Myocyte (in vitro differentiated cells): ENCODE measurements around the gene HDAC4. TPM values are rescaled to one million over a fixed set of nuclear protein-coding genes. Genes with fewer than 3 reads are reported as not detected.

Experiments used
- DNase-seq: peaks from one replicate; pipeline ENCODE4 v3.0.0-alpha.2; 2012; ENCODE audit warnings: low read depth
- total RNA-seq: library from RNA; depleted of rRNA; stranded (reverse); fragments of >200 nt; gene quantifications from 2 replicates; pipeline ENCODE4 v1.2.3, GENCODE V29; 2014

Gene HDAC4
- total RNA-seq, 1 donor from 2014 or later = 38.5 TPM

DNA sequence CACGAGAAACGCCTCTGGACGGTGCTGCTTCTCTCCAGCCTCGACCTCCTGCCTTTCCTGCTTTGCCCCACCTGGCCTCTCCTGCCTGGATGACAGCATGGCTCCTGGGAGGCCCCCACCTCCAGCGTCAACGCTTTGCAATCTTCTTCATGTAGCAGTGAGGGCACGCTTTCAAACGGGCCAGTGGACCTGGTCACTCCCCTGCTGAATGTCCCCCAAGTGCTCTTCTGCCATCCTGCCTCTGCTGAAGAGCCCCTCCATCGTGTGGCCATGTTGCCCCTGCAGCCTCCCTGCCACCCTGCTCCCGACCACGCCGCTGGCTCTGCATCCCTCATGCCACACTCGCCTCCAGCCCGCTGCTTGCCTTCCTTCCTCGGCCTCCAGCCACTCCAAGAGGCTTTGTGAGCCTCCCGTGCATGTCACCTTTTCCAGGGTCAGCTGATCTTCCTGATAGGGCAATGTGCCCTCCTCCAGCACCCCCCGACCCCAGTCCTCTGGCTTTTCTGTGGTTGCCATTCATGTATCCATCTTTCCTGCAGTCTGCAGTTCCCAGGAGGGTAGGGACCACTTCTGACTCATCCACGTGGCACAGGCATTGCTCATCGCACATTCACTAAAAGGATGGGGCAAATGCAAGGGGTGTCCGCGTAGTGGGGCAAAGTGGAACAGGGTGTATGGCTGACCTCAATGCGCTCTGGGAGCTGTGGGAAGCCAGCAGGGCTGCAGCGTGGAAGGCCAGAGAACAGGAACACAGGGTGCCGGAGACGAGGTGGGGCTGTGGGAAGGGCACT, 284.2 kb downstream of the HDAC4 start:
- DNase-seq = no peak

DNA sequence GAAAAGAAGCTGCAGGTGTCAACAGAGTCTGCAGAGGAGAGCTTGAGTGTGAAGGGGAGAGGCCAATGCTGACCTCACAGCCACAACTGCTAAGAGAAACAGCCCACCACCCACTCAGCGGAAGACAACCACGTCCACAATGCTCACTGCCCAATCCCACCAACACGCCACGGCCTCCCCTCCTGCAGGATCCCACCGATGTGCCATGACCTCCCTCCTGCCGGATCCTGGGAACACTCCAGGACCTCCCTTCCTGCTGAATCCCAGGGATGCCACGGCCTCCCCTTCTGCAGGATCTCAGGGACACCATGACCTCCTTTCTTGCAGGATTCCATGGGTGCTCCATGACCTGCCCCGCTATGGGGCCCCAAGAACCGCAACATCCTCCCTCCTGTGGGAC, 285.2 kb downstream of the HDAC4 start:
- no peak for DNase-seq

DNA sequence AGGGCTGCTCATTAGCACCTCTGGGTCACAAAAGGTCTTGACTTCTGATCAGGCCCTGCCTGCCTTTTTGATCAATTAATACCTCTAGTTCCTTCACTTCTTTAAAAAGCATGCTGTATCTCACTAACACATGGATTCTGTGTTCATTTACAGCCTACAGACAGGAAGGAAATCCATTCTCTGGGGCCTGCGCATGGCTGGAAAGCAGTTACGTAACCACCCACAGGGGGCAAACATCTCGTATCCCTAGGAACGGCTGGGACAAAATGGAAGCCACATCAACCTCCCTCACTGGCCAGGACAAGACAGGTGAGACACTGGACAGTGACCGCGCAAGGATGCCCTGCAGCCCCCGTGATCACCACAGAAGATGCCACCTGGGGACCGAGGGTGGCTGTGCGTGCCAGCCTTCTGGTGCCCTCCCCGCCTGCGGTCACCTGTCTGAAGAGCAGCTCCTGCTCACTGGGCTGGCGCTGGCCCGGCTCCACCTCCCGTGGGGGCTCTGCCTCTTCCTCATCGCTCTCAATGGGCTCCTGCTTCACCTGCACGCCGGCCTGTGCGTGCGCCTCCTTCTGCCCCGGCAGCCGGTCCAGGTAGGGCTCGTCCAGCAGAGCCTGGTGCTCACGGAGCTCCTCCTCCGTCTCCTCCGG, 286.1 kb downstream of the HDAC4 start:
- no peak for DNase-seq

DNA sequence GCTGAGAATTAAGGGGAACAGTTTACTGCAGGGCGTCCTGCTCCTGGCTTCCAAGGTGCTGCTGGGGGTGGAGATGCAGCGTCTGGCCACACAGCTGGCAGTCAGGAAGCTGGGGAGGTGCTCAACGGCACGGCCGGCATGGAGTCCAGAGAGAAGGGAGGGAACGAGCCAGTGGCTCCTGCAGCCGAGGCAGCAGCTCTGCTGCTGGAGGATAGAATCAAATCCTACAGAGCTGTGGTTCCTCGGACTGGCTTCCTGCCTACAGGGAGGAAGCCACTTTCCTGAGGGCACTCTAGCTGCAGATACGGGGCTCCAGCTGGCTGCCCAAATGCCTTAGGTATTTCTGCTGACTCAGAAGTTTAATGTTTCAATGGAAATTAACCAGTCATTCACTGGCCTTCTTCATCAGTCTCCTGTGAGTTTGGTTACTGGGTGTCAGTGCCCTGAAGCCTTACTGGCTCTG, 286.7 kb downstream of the HDAC4 start:
- DNase-seq = peak; percentile 67

DNA sequence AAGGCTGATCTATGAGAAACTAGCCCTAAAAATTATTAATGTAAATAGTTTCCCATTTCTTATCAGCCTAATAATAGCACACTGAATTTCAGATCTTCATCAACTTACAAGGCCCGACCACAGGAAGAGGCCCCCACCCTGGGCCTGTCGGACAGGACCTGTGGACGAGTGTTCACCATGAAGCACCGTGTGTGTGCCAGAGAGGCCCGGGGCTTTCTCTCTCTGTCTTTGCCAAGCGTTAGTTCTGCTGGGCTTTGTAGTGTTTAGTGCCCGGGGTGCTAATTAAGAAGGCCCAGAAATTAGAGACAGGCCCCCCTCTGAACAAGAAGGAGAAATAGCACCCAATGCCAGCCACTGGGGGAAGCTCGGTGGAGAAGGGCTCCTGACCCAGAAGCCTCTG, 287.2 kb downstream of the HDAC4 start:
- DNase-seq = no peak

DNA sequence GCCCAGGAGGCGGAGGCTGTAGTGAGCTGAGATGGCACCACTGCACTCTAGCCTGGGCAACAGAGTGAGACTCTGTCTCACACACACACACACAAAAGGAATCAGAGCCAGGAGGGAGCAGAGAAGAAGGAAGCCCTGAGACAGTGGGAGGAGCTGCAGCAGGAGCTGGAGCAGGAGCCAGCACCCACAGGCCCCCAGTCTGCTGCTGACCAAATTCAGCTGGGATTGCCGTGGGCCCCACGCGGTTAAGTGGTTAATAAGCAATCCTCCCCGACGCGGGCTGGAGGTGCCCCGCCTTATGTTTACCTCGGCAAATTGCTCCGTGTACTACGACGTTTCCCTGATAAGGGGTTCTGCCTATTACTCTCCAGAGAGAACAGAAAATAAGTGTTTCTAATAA, 287.6 kb downstream of the HDAC4 start:
- peak; percentile 17 for DNase-seq

DNA sequence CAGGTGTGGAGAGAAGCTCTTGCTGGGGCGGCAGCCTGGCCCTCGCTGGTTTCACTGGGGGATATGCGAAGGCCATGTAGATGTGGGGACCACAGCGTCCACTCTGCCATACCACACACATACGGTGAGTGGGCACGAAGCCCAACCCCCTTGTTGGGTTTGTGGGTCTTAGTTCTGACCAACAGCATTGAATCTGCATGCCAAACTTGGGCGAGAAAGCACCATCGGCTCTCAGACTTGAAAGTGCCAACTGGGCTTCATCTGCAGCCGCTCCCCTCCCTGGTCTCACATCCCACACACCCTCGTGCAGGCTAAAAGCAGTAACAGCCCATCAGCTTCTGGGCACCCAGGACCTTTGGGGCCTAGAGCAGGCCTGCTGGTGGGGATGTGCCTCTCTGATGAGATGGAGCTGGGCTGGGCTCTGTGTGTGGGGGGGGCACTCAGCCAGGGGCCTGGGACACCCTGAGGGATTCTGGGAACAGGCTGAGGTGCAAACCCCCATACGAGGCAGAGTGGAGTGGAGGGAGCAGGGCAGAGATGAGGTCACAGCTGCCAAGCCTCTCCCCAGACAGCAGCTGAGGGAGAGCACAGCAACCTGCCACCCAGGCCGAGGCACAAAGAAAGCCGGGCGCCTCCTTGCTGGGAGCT, 288.6 kb downstream of the HDAC4 start:
- peak; percentile 51 for DNase-seq

DNA sequence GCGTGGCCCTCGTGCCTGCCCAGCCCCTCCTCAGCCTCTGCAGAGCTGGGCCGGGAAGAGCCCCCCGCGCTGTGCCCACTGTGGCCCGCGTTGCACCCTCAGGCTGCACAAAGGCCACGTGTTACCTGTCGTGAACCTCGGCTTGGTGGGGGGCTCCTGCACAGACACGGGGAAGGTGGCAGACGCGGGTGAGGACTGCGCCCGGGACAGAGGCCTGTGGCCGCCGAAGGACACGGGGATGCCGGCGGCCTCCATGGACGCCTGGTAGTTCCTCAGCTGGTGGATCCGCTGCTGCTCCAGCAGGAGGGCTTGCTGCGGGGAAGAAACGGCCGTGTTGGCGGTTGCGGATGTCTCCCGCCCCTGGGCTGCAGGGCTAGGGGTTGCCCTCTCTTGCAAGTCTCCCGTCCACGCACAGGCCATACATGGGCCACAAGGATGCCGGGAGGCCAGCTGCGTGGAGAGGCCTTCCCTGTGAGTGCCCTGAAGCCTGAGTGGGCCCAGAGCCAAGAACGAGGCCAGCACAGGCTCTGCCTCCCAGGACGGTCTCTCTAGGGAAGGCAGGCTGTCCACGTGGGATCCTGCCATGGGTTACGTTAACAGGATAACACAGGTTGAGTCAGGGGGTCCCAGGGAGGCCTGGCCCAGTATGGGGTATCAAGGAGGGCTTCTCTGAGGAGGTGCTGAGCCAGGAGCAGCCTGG, 289.3 kb downstream of the HDAC4 start:
- no peak for DNase-seq

DNA sequence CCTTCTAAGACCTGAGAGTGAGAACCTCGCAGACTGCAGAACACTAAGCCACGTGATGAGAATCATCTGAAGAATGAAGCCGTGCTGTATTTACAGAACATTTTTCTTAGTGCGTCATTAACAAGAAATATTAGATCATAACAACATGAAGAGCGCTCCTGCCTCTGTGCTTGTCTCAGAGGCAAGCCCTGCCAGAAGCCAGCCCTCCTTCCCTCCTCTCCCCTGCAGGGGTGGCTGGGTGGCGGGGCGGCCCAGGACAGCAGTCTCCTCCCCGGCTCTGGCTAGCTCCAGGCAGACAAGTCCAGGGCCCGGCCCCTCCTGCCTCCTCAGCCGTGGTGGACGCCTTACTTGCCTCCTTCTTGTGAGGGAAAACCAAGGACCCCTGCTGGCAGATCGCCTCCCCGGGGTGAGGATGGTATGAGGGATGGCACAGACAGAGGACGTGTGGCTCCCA, 290.2 kb downstream of the HDAC4 start:
- DNase-seq = no peak

DNA sequence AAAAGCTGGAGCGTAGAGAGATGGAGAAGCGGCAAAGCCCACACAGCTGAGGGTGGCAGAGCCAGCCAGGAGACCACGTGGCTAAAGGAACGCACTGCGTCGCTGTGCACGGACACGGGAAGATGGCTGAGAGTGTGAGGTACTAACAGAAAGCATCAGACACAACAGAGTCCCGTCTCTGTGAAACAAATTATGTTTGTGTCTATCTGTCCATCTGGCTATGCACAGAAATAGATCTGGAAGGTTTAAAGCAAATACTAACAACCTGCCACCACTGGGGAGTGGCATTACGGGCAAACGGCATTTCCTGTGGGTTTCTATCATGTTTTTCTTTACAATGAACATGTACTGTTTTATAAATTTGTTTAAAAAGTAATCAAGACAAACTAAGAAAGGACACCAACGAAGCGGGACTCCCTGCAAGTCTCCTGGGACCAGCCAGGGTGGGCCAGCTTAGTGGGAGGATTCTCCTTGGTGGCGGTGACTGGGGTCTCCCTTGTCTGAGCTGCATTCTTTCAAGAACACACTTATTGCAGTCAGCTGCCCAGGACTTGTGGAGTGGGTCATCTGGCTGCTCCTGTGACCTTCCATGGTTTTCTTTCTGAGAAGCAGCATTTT, 290.8 kb downstream of the HDAC4 start:
- no peak for DNase-seq

DNA sequence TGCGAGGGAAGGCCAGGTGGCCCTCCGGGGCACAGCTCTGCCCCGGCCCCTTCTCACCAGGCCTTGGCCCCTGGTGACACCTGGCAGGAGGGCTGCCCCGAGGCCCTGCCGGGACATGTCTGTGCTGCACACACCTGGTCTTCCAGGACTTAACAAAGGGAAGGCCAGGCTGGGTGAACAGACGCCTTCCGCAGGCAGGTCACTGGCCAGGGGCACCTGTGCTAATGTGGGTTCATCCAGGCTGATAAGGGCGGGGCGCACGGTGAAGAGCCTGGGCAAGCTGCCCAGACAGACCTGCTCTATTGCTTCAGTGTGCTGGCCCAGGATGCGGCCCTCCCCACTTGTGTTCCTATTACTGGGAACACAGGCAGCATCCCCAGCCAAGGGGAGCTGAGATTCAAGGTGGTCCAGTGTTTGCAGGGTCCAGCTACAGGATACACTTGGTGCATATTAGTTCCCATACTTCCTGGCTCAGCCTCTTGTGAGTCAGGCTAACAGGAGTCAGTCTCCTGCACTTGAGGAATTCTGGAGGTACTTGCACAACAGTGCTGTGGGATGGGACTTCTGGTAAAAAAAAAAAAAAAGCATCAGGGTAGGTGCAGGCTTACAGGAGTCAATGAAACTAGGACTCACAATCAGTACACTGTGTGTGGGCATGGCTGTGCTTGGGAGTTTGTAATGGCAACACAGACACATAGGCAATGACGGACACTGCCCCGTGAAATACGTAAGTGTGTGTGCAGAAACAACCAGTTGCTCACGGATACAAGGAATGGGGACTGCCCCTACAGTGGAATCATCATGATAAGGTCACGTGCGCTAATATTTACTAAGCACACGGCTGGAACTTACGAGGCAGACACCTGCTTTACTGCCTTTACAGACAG, 291.5 kb downstream of the HDAC4 start:
- DNase-seq = no peak

DNA sequence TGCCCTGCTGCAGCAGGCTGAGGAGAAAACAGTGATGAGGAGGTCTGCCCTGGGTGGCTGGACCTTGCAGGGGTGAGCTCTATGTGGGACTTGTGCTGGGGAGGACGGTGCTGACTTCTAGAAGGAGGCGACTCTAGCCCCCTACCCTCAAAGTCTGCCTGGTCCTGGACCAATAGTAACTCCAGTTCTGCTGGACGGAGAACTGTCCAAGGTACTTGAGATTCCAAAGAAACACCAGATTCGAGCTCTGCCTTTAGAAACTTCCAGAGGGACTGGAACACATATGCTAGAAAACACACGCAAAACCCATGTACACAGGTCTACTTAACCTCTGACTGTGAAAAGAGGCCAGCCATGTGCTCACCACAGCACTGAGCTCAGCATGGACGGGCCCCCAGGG, 292.4 kb downstream of the HDAC4 start:
- DNase-seq = no peak

DNA sequence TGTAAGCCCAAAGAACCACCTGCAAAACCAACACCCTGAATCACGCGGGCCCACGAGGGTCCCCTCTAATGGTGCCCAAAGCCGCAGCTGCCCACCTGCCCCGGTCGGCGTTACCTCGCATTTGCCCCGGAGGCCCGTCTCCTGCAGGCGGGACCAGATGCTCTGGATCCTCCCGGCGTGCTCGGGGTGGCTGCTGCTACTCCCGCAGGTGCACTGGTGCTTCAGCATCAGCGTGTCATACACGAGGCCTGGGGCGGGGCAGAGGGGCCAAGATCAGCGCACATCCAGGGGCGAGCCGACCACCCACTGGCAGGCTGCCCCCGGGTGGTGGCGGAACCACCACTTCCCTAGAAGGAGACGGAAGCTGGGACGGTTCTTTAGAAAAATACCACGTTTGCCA, 292.9 kb downstream of the HDAC4 start:
- no peak for DNase-seq

DNA sequence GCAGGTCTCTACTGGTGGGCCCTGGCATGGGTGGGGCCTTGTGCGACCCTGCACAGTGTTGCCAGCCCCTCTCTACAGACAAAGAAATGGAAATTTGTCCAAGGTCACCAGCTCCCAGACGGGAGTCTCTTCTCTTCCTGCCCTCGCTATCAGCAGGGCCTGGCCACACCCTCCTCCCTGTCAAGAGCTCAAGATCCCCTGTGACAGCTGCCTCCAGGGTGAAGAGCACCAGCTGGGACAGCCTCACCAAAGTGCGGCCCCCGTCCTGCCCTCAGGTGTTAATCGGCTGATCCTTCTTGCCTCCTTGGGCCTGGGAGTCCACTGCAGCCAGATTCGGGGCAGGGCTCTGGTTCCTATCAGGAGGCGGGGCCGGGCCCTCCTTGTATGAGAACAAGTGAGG, 293.9 kb downstream of the HDAC4 start:
- peak; percentile 53 for DNase-seq

DNA sequence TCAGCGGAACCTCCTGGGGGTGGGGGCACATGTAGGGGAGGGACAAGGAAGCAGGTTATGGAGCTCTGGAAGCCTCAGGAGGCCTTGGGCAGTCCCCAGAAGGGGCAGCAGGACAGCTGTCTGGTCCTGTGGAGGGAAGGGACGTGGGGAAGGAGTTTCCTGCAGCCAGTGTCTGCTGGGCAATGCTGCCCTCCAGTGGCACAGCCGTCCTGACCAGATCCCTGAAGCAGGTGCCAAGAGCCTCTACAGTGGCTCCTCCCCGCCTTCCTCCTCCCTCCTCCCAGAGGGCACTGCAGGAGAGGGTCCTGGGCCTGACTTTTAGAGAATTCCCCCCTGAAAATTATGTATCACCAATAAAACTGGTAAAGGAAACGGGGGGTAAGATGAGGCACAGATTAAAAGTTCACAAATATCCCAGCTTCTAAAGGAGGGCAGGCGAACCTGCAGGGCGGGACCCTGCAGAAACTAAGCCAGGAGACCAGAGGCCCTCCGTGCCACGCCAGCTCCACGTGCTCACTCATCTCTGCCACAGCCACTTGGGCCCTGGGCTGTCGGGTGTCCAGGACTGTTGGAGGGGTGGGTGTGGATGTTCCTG, 294.4 kb downstream of the HDAC4 start:
- DNase-seq = peak; percentile 84

DNA sequence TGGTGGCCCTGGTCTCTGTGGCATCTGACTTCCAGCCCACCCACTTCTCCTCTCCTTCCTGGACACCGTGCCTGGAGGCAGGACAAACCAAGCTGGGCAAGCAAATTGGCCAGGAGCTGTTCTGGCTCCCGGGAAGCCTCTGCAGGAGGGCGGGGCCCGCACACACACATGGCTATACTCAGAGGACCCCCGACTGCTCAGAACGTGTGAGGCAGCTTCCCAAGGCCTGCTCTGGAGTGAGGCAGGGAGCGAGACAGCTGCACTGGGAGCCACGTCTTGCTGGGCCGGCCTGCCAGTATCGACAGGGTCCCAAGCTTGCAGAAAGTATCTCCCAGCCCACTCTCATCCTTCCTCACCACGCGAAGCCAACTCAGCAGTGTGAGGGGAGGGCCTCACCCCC, 295.6 kb downstream of the HDAC4 start:
- DNase-seq = no peak

DNA sequence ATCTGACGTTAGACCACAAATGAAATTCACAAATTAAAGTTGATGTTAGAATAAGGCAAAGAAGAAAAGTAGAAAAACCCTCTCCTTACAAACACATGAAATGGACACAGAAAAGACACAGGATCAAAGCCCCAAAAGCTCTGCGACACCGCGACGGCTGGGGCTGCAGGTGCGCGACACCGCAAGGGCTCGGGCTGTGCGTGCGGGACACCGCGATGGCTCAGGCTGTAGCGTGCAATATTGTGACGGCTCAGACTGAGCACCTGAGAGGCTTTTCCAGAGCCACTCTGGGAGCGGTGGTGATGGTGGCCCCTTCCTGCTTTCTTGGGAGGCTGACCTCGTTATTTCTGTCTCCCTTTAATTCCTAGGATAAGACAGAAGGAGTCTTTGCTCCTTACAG, 296.0 kb downstream of the HDAC4 start:
- no peak for DNase-seq

DNA sequence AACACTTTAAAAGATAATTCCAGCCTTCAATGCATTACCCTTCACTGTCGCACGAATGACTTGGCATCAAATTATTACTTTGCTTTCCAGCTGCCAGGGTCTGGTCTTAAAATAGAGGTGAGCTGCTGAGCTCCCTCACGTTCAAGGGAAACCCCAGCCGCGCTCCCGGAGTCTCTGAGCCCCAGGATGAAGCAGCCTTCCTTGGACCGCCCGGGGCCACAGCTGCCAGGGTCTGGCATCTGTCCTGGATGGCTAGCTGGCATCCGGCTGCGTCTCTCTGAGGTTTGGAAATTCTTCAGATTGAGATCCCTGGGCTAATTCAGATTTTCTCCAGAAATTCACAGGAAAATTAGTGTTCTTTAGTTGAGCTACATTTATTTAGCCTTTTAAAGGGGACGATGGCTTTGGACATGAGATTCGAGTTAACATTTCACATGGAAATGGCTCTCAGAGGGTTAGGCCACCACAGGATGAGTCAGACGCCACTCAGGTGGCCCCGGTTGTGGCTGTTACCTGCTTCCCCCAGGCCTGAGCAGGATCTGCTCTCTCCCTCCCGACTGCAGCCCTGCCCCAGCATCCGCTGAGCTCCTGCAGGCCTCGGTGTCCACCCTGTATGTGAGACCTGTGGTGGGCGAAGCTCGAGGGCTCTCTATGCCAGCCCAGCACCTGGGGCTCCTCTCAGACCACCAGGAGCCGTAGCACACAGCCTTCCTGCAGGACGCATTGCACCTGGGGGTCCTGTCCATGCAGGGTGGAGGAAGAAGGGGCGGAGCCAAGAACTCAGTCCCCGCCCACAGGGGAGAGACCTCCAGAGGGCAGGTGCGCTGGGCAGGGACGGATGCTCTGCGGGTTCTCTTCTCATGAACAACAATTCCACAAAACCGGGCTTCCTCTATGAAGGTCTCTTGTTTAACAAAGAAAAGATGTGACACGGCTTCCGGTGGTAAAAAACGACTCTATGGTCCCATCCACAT, 297.4 kb downstream of the HDAC4 start:
- peak; percentile 86 for DNase-seq

DNA sequence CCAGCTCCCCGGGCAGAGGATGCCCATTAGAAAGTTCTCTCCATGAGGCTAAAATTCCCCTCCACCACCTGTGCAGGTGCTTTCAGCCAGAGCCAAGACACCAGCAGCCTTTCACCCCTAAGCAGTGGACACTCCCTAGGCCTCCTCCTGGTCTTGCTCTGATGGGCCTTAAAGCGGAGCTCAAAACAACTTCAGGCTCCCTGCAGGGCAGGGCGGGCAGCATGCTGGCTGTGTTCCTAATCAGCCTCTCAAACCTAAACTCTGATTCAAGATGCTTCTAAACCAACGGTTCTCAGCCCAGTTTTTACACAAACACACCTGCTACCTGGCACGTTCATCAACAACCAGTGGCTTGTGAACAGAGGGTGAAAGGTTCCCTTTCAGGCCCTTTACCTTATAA, 298.6 kb downstream of the HDAC4 start:
- DNase-seq = no peak
